Endodermal cell (in vitro differentiated cells): ENCODE measurements around the gene MOSMO. TPM values are rescaled to one million over a fixed set of nuclear protein-coding genes. Genes with fewer than 3 reads are reported as not detected.

Experiments
- DNase-seq: peaks from one replicate; pipeline ENCODE4 v3.0.0-alpha.2; 2017
- H3K27ac ChIP-seq: 2 replicates; pipeline ENCODE4 v1.5.1; 2013; ENCODE audit warnings: mild to moderate bottlenecking, low read depth, low read length, moderate library complexity
- H3K27me3 ChIP-seq: 2 replicates; pipeline ENCODE4 v1.6.1; 2013; ENCODE audit warnings: mild to moderate bottlenecking, low read length, moderate library complexity; ENCODE audit not compliant: insufficient read depth, control insufficient read depth, poor library complexity, severe bottlenecking
- H3K36me3 ChIP-seq: 2 replicates; pipeline ENCODE4 v1.7.0; 2013; ENCODE audit warnings: mild to moderate bottlenecking, low read length, moderate library complexity; ENCODE audit not compliant: control insufficient read depth, insufficient read depth
- H3K4me1 ChIP-seq: one replicate; pipeline ENCODE4 v1.7.0; 2013; ENCODE audit warnings: low read length; ENCODE audit not compliant: control insufficient read depth, insufficient read depth
- H3K4me3 ChIP-seq: 2 replicates; pipeline ENCODE4 v1.5.1; 2013; ENCODE audit warnings: mild to moderate bottlenecking, low read length, moderate library complexity
- H3K9ac ChIP-seq: 2 replicates; pipeline ENCODE4 v1.6.1; 2013; ENCODE audit warnings: mild to moderate bottlenecking, low read length, moderate library complexity; ENCODE audit not compliant: poor library complexity, severe bottlenecking; ENCODE audit errors: extremely low read depth
- H3K9me3 ChIP-seq: 2 replicates; pipeline ENCODE4 v1.6.1; 2013; ENCODE audit warnings: mild to moderate bottlenecking, low read length, moderate library complexity; ENCODE audit not compliant: control insufficient read depth
- H3K27ac Mint-ChIP-seq: 2 replicates; pipeline ENCODE4 v1.8.0; 2020; ENCODE audit warnings: mixed read lengths
- H3K27me3 Mint-ChIP-seq: 2 replicates; pipeline ENCODE4 v1.8.0; 2021; ENCODE audit warnings: mild to moderate bottlenecking, mixed read lengths; ENCODE audit not compliant: insufficient read depth
- H3K36me3 Mint-ChIP-seq: 2 replicates; pipeline ENCODE4 v1.8.0; 2020; ENCODE audit warnings: low read depth, mixed read lengths
- H3K4me1 Mint-ChIP-seq: 2 replicates; pipeline ENCODE4 v1.8.0; 2020; ENCODE audit warnings: mixed read lengths
- H3K4me3 Mint-ChIP-seq: 2 replicates; pipeline ENCODE4 v1.8.0; 2020; ENCODE audit warnings: mild to moderate bottlenecking, moderate library complexity, mixed read lengths
- H3K9me3 Mint-ChIP-seq: 2 replicates; pipeline ENCODE4 v1.8.0; 2020; ENCODE audit warnings: mild to moderate bottlenecking, mixed read lengths
- WGBS, 2 experiments: methylation state at CpG; one replicate each; pipeline versions ENCODE4 v1.1.5 to v1.1.7; 2013; ENCODE audit warnings: missing lambda C conversion rate in 2 of 2, mixed read lengths in 1 of 2; ENCODE audit not compliant: insufficient coverage in 1 of 2, insufficient read length in 1 of 2; 5-methylcytosine and 5-hydroxymethylcytosine counted together
- total RNA-seq, 2 donors: library from RNA; stranded (reverse); fragmentation: NEBNext Ultra II Directional in 1 of 2; extraction: Animal tissue kit (Norgen Biotek cat#: 25700) in 1 of 2; gene quantifications; 2 replicates in 1 of 2; 3 replicates in 1 of 2; pipeline ENCODE4 v1.2.1, GENCODE V29; 2021
- TF ChIP-seq, protein P1 (sequence below): fragments of 200-600 bp; sonication (generic); conservative IDR thresholded peaks from 2 replicates; pipeline ENCODE4 v1.5.0; 2021; ENCODE audit warnings: antibody characterized with exemption, mild to moderate bottlenecking

The MOSMO gene
- total RNA-seq, 2 donors from 2014 or later, result 12.6 to 14.7 TPM

DNA sequence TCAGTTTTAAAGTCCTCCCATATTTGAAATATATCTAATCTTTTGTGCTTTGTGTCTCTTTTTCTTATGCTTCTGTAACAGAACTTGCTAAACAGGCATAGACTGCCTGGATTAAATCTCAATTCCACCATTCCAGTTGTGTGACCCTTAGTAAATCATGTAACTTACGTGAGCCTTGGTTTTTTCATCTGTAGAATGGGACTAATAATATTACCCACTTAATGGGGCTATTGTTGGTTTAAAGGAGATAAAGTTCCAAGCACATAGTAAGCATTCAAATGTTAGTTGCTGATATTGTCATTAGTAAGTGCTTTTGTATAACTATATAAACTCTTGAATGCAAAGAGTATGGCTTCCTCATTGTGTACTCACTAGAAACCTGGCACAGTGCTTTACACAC is 78.5 kb downstream of the MOSMO start:
- H3K27me3 ChIP-seq, result no peaks in the 10 kb centered on the region
- Mint-ChIP-seq H3K27me3 (no peaks in the 10 kb centered on the region), H3K4me1 (no peaks in the 10 kb centered on the region), H3K9me3 (no peaks in the 10 kb centered on the region), H3K27ac (no peak overlapping the region), H3K4me3 (no peak overlapping the region), H3K36me3 (peaks cover 6% of the 10 kb centered on the region)
- H3K36me3 ChIP-seq, result no peaks in the 10 kb centered on the region
- no peak overlapping the region for H3K4me3 ChIP-seq
- H3K9me3 ChIP-seq, result no peaks in the 10 kb centered on the region
- H3K27ac ChIP-seq, result no peak overlapping the region
- TF ChIP-seq, protein P1, sequence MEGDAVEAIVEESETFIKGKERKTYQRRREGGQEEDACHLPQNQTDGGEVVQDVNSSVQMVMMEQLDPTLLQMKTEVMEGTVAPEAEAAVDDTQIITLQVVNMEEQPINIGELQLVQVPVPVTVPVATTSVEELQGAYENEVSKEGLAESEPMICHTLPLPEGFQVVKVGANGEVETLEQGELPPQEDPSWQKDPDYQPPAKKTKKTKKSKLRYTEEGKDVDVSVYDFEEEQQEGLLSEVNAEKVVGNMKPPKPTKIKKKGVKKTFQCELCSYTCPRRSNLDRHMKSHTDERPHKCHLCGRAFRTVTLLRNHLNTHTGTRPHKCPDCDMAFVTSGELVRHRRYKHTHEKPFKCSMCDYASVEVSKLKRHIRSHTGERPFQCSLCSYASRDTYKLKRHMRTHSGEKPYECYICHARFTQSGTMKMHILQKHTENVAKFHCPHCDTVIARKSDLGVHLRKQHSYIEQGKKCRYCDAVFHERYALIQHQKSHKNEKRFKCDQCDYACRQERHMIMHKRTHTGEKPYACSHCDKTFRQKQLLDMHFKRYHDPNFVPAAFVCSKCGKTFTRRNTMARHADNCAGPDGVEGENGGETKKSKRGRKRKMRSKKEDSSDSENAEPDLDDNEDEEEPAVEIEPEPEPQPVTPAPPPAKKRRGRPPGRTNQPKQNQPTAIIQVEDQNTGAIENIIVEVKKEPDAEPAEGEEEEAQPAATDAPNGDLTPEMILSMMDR, result no peak
- WGBS, 2 experiments, result 100% methylated on average over 1 of the region's 1 CpG; no CpG with 5 or more reads in 1 of the 2 experiments
- H3K4me1 ChIP-seq, result no peaks in the 10 kb centered on the region
- H3K9ac ChIP-seq, result no peak overlapping the region
- no peak for DNase-seq

DNA sequence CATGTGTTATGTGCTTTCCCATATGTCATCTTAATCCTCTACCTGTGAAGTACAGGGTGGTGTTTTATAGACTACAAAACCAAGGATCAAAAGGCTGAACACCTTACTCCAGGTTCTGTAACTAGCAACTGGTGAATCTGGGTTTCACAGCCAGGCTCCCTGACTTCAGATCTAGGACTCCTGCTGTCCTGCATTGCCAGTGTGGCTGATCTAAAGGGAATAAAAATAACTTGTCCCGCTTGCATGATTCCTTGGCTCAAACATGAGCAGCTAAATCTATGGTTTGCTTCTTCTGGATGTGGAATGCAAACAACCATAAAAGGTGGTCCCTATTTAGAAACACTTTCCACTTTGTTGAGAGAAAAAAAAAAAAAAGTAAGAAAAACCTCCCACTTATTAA is 80.7 kb downstream of the MOSMO start:
- Mint-ChIP-seq H3K4me1 (peaks cover 15% of the 10 kb centered on the region), H3K36me3 (peaks cover 6% of the 10 kb centered on the region), H3K27ac (no peak overlapping the region), H3K4me3 (no peak overlapping the region), H3K9me3 (no peaks in the 10 kb centered on the region), H3K27me3 (no peaks in the 10 kb centered on the region)
- TF ChIP-seq, protein P1, result no peak
- Histone ChIP-seq H3K9ac (no peak overlapping the region), H3K9me3 (no peaks in the 10 kb centered on the region), H3K4me3 (no peak overlapping the region), H3K27ac (no peak overlapping the region), H3K27me3 (no peaks in the 10 kb centered on the region), H3K4me1 (peaks cover 5% of the 10 kb centered on the region), H3K36me3 (no peaks in the 10 kb centered on the region)
- DNase-seq, result no peak
- WGBS, 2 experiments, result 88% methylated on average over 1 of the region's 1 CpG

DNA sequence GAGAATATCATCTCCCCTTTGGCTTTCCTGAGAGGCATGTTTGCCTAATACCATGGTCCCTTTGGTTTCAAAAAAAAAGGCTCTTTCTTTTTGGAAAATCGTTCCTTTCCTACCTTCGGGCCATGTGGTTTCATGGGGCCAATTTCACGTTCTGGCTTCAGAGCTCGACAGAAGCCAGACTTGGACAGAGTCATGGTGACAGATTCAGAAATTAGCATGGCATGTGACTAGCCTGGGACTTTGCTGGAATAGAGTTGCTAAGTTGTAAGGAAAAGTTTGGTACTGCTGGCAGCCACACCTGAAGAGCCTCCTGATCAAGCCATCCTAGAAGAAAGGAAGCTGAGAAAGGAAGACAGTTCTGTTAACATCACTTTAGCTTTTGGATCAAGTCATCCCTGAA is 82.0 kb downstream of the MOSMO start:
- H3K27ac Mint-ChIP-seq, result no peak overlapping the region
- H3K9me3 Mint-ChIP-seq, result no peaks in the 10 kb centered on the region
- Histone ChIP-seq H3K9ac (no peak overlapping the region), H3K4me1 (peaks cover 5% of the 10 kb centered on the region), H3K9me3 (no peaks in the 10 kb centered on the region), H3K27ac (no peak overlapping the region), H3K4me3 (no peak overlapping the region), H3K36me3 (no peaks in the 10 kb centered on the region), H3K27me3 (no peaks in the 10 kb centered on the region)
- H3K4me3 Mint-ChIP-seq, result no peak overlapping the region
- H3K36me3 Mint-ChIP-seq, result peaks cover 6% of the 10 kb centered on the region
- DNase-seq, result no peak
- WGBS, 2 experiments, result 89 to 93% methylated on average over 4 of the region's 4 CpGs
- peaks cover 15% of the 10 kb centered on the region for H3K4me1 Mint-ChIP-seq
- TF ChIP-seq, protein P1, result no peak
- no peaks in the 10 kb centered on the region for H3K27me3 Mint-ChIP-seq
